ENCODE results near the gene ABHD5. TPM values are rescaled to one million over a fixed set of nuclear protein-coding genes. Genes with fewer than 3 reads are reported as not detected.

ABHD5 gene
- total and polyA plus RNA-seq, 2 of the 13 experiments (the other 11 are each of a cell fraction or from before 2014, with no cell fraction given) = 4.5 to 13.3 TPM

DNA sequence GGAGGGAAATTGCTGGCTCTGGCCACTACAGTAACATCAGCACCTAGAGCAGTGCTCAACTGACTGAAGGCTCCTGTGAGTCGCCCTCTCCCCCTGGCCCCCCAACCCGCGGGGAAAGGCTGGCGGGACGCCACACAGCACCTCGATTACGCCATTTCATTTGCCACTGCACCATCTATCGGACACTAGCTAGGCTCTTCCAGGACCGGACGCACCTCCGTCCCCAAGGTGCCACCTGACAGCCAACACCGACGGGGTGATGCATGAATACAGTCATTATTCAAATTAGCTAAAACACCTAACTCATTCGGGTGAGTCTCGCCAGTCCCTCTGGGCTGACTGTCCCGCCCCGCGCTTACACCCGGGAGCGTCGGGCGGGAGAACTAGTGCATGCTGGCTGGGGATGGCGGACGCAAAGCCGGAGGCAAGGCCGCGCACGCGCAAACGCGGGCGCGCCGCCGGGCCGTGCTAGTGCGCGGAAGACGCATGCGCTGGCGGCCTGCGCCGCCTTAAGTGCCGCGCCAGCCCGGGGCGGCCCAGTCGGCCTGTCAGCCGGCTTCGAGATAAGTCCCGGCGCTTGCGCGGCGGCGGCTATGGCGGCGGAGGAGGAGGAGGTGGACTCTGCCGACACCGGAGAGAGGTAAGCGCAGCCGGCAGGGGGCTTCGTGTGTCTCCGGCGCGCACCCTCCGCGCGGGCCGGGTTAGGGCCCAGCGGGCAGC is at the start of gene ABHD5 (continued):
- no peak for TF ChIP-seq ZNF550 (CRISPR knock-in tag; IDR thresholded peaks at IDR 0.05; ENCODE audit: borderline replicate concordance)
- TF ChIP-seq ZSCAN30 (CRISPR knock-in tag; IDR thresholded peaks at IDR 0.05) = no peak
- peak; percentile 73 for TF ChIP-seq SAP130 (CRISPR knock-in tag; IDR thresholded peaks at IDR 0.05; ENCODE audit: low read depth)
- TF ChIP-seq ZNF496 (CRISPR knock-in tag; IDR thresholded peaks at IDR 0.05; ENCODE audit: insufficient replicate concordance) = no peak
- TF ChIP-seq TBX3 (IDR thresholded peaks at IDR 0.05; ENCODE audit: borderline replicate concordance) = no peak
- TF ChIP-seq RFXANK (CRISPR knock-in tag; IDR thresholded peaks at IDR 0.05) = no peak; the same call in 1 of the 2 replicates
- TF ChIP-seq, protein P1, sequence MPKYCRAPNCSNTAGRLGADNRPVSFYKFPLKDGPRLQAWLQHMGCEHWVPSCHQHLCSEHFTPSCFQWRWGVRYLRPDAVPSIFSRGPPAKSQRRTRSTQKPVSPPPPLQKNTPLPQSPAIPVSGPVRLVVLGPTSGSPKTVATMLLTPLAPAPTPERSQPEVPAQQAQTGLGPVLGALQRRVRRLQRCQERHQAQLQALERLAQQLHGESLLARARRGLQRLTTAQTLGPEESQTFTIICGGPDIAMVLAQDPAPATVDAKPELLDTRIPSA (CRISPR knock-in tag; IDR thresholded peaks at IDR 0.05; ENCODE audit: borderline replicate concordance) = no peak
- peak; percentile 88; the same call in 1 of the 2 replicates for TF ChIP-seq ZNF772 (CRISPR knock-in tag; IDR thresholded peaks at IDR 0.05)
- TF ChIP-seq TCF7L2 (IDR thresholded peaks at IDR 0.05; ENCODE audit: low read depth, low read length) = no peak
- no peak for TF ChIP-seq FIP1L1 (IDR thresholded peaks at IDR 0.05; ENCODE audit: borderline replicate concordance, insufficient read depth, low read depth, low read length)
- TF ChIP-seq RXRA (CRISPR knock-in tag; IDR thresholded peaks at IDR 0.05) = peak; percentile 64; the same call in 1 of the 2 replicates
- TF ChIP-seq ZNF441 (CRISPR knock-in tag; IDR thresholded peaks at IDR 0.05; ENCODE audit: borderline replicate concordance) = peak; percentile 87
- peak; percentile 94 for TF ChIP-seq HES4 (CRISPR knock-in tag; IDR thresholded peaks at IDR 0.05; ENCODE audit: borderline replicate concordance)
- TF ChIP-seq HDAC1 (CRISPR knock-in tag; IDR thresholded peaks at IDR 0.05) = peak; percentile 54
- TF ChIP-seq ONECUT2 (CRISPR knock-in tag; IDR thresholded peaks at IDR 0.05) = no peak
- TF ChIP-seq ZNF431 (CRISPR knock-in tag; IDR thresholded peaks at IDR 0.05; ENCODE audit: borderline replicate concordance, low read depth) = peak; percentile 41; the same call in 1 of the 2 replicates
- TF ChIP-seq NRL (CRISPR knock-in tag; IDR thresholded peaks at IDR 0.05; ENCODE audit: borderline replicate concordance) = peak; percentile 82; the same call in 1 of the 2 replicates
- TF ChIP-seq, protein P2, sequence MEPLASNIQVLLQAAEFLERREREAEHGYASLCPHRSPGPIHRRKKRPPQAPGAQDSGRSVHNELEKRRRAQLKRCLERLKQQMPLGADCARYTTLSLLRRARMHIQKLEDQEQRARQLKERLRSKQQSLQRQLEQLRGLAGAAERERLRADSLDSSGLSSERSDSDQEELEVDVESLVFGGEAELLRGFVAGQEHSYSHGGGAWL (CRISPR knock-in tag; IDR thresholded peaks at IDR 0.05) = peak; percentile 95
- TF ChIP-seq ZNF709 (CRISPR knock-in tag; IDR thresholded peaks at IDR 0.05) = peak; percentile 94
- TF ChIP-seq, protein P3, sequence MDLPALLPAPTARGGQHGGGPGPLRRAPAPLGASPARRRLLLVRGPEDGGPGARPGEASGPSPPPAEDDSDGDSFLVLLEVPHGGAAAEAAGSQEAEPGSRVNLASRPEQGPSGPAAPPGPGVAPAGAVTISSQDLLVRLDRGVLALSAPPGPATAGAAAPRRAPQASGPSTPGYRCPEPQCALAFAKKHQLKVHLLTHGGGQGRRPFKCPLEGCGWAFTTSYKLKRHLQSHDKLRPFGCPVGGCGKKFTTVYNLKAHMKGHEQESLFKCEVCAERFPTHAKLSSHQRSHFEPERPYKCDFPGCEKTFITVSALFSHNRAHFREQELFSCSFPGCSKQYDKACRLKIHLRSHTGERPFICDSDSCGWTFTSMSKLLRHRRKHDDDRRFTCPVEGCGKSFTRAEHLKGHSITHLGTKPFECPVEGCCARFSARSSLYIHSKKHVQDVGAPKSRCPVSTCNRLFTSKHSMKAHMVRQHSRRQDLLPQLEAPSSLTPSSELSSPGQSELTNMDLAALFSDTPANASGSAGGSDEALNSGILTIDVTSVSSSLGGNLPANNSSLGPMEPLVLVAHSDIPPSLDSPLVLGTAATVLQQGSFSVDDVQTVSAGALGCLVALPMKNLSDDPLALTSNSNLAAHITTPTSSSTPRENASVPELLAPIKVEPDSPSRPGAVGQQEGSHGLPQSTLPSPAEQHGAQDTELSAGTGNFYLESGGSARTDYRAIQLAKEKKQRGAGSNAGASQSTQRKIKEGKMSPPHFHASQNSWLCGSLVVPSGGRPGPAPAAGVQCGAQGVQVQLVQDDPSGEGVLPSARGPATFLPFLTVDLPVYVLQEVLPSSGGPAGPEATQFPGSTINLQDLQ (CRISPR knock-in tag; IDR thresholded peaks at IDR 0.05) = peak; percentile 92
- no peak for TF ChIP-seq MAFK (conservative IDR thresholded peaks at IDR 0.05 in 1 of 2, IDR thresholded peaks at IDR 0.05 in 1 of 2; ENCODE audit: low read length in 2 of 2)
- TF ChIP-seq ZBTB42 (CRISPR knock-in tag; IDR thresholded peaks at IDR 0.05) = peak; percentile 91
- no peak for TF ChIP-seq SMAD9 (CRISPR knock-in tag; IDR thresholded peaks at IDR 0.05)
- TF ChIP-seq ZNF343 (CRISPR knock-in tag; IDR thresholded peaks at IDR 0.05) = peak; percentile 97
- TF ChIP-seq NFYB (CRISPR knock-in tag; IDR thresholded peaks at IDR 0.05) = no peak
- TF ChIP-seq JARID2 (CRISPR knock-in tag; IDR thresholded peaks at IDR 0.05; ENCODE audit: insufficient replicate concordance) = no peak
- TF ChIP-seq BORCS8-MEF2B (CRISPR knock-in tag; IDR thresholded peaks at IDR 0.05) = peak; percentile 96; the same call in 1 of the 2 replicates
- no peak for TF ChIP-seq PTBP1 (IDR thresholded peaks at IDR 0.05; ENCODE audit: low read depth, low read length, poor library complexity, severe bottlenecking)
- TF ChIP-seq STAT5B (CRISPR knock-in tag; IDR thresholded peaks at IDR 0.05) = no peak

Measured in HepG2 (cell line).